HG02678 (cell line): Measurements from ENCODE around the gene TOP3A.

ENCODE experiments used
- ATAC-seq: cut with Tn5 transposase; IDR thresholded peaks from one replicate; pipeline ENCODE4 v1.9.1; 2021; ENCODE audit warnings: mild to moderate bottlenecking, moderate library complexity; ENCODE audit not compliant: unreplicated experiment

TOP3A gene

GRCh38 chr17:18280766-18281371 is 33.9 kb downstream of the TOP3A start:
- ATAC-seq, result no peak

GRCh38 chr17:18280249-18280648 is 34.5 kb downstream of the TOP3A start:
- ATAC-seq, result no peak

GRCh38 chr17:18278867-18279266 is 35.9 kb downstream of the TOP3A start:
- no peak for ATAC-seq

GRCh38 chr17:18277076-18277475 is 37.7 kb downstream of the TOP3A start:
- ATAC-seq, result no peak

- no peak for ATAC-seq
These were observed 44.5 kb downstream of the TOP3A start for GRCh38 chr17:18270046-18270931.

- ATAC-seq, result no peak
These were observed 46.7 kb downstream of the TOP3A start for GRCh38 chr17:18267927-18268711.

- no peak for ATAC-seq
These were observed 47.4 kb downstream of the TOP3A start for GRCh38 chr17:18267366-18267765.

- no peak for ATAC-seq
These were observed 50.7 kb downstream of the TOP3A start for GRCh38 chr17:18263885-18264682.

- no peak for ATAC-seq
These were observed 52.2 kb downstream of the TOP3A start for GRCh38 chr17:18262641-18263040.

GRCh38 chr17:18262111-18262510 is 52.7 kb downstream of the TOP3A start:
- no peak for ATAC-seq

- no peak for ATAC-seq
These were observed 53.1 kb downstream of the TOP3A start for GRCh38 chr17:18261659-18262058.

GRCh38 chr17:18261146-18261515 is 53.7 kb downstream of the TOP3A start:
- no peak for ATAC-seq

GRCh38 chr17:18260332-18261145 is 54.3 kb downstream of the TOP3A start, which contains the start of gene MIEF2:
MIEF2 (plus strand) TSS chr17:18260662; CDS start chr17:18262721, 2,059 bp downstream.
- ATAC-seq, result peak; percentile 81

GRCh38 chr17:18259621-18260331 is 55.0 kb downstream of the TOP3A start:
- ATAC-seq, result no peak

GRCh38 chr17:18258356-18259038 is 56.3 kb downstream of the TOP3A start, which contains the start of gene FLII:
FLII (minus strand) TSS chr17:18258738; CDS start chr17:18258690, 48 bp downstream.
- ATAC-seq, result peak; percentile 30

- ATAC-seq, result peak; percentile 16
These were observed 56.8 kb downstream of the TOP3A start for GRCh38 chr17:18257982-18258355.

- ATAC-seq, result peak; percentile 4
These were observed 57.4 kb downstream of the TOP3A start for GRCh38 chr17:18257268-18257981.

GRCh38 chr17:18256776-18257175 is 58.0 kb downstream of the TOP3A start:
- no peak for ATAC-seq
